H1 (cell line): ENCODE data around the gene MAP3K10.
"Not testable (repeated sequence)": the region's sequence is repeated elsewhere in the genome, so short reads cannot be mapped to it uniquely, and the experiment has no call there.

Experiments
- CHD2 ChIP-seq: IDR thresholded peaks from 2 replicates; pipeline ENCODE4 v1.6.1; 2012; ENCODE audit warnings: low read length, improper control_type of control experiment
- EGR1 ChIP-seq: IDR thresholded peaks from 2 replicates; pipeline ENCODE4 v1.6.1; 2011; ENCODE audit warnings: low read depth, low read length, borderline replicate concordance
- EZH2 ChIP-seq: fragments of 200-600 bp; sonication (generic); IDR thresholded peaks from 2 replicates; pipeline ENCODE4 v1.7.1; 2012; ENCODE audit warnings: low read depth, mild to moderate bottlenecking, moderate library complexity, low read length, inconsistent platforms; ENCODE audit not compliant: severe bottlenecking
- MAX ChIP-seq: IDR thresholded peaks from 2 replicates; pipeline ENCODE4 v1.6.1; 2012; ENCODE audit warnings: inconsistent platforms
- NANOG ChIP-seq: IDR thresholded peaks from 2 replicates; pipeline ENCODE4 v1.6.1; 2011; ENCODE audit warnings: low read length, low read depth, mild to moderate bottlenecking, inconsistent platforms; ENCODE audit not compliant: insufficient read depth, poor library complexity, severe bottlenecking
- PHF8 ChIP-seq: fragments of 200-600 bp; sonication (generic); conservative IDR thresholded peaks from 2 replicates; pipeline ENCODE4 v1.7.1; 2012; ENCODE audit warnings: low read depth, mild to moderate bottlenecking, inconsistent platforms, low read length, moderate library complexity
- POLR2A ChIP-seq, 2 experiments: IDR thresholded peaks; 1 replicate in 1 of 2; 2 replicates in 1 of 2; pipeline ENCODE4 v1.6.1; 2011; ENCODE audit warnings: low read depth in 2 of 2, low read length in 2 of 2, mild to moderate bottlenecking in 2 of 2; ENCODE audit errors: control extremely low read depth in 1 of 2
- SP1 ChIP-seq: IDR thresholded peaks from 2 replicates; pipeline ENCODE4 v1.6.1; 2011; ENCODE audit warnings: low read depth, low read length
- SP2 ChIP-seq: IDR thresholded peaks from 2 replicates; pipeline ENCODE4 v1.6.1; 2012; ENCODE audit warnings: mild to moderate bottlenecking, low read length, inconsistent platforms
- SUZ12 ChIP-seq: fragments of 200-600 bp; sonication (generic); IDR thresholded peaks from 2 replicates; pipeline ENCODE4 v1.6.1; 2012; ENCODE audit warnings: mild to moderate bottlenecking, inconsistent platforms, low read length, moderate library complexity, mixed read lengths
- TCF12 ChIP-seq: IDR thresholded peaks from 2 replicates; pipeline ENCODE4 v1.6.1; 2011; ENCODE audit warnings: low read depth, mild to moderate bottlenecking, low read length
- USF2 ChIP-seq: IDR thresholded peaks from 2 replicates; pipeline ENCODE4 v1.6.1; 2011; ENCODE audit warnings: low read length, improper control_type of control experiment
- YY1 ChIP-seq: IDR thresholded peaks from 2 replicates; pipeline ENCODE4 v1.6.1; 2011; ENCODE audit warnings: low read depth, mild to moderate bottlenecking, low read length
- TF ChIP-seq, protein P1 (sequence below), 3 experiments: IDR thresholded peaks; 1 replicate in 2 of 3; 2 replicates in 1 of 3; pipeline versions ENCODE4 v1.5.1 to v1.6.1; 2011; ENCODE audit warnings: low read length in 3 of 3, mild to moderate bottlenecking in 3 of 3, inconsistent platforms in 2 of 3, low read depth in 1 of 3, moderate library complexity in 1 of 3; ENCODE audit not compliant: insufficient read depth in 1 of 3; ENCODE audit errors: control extremely low read depth in 1 of 3

GRCh38 chr19:40169482-40170302 is 21.5 kb upstream of the MAP3K10 start:
- TF ChIP-seq, protein P1, sequence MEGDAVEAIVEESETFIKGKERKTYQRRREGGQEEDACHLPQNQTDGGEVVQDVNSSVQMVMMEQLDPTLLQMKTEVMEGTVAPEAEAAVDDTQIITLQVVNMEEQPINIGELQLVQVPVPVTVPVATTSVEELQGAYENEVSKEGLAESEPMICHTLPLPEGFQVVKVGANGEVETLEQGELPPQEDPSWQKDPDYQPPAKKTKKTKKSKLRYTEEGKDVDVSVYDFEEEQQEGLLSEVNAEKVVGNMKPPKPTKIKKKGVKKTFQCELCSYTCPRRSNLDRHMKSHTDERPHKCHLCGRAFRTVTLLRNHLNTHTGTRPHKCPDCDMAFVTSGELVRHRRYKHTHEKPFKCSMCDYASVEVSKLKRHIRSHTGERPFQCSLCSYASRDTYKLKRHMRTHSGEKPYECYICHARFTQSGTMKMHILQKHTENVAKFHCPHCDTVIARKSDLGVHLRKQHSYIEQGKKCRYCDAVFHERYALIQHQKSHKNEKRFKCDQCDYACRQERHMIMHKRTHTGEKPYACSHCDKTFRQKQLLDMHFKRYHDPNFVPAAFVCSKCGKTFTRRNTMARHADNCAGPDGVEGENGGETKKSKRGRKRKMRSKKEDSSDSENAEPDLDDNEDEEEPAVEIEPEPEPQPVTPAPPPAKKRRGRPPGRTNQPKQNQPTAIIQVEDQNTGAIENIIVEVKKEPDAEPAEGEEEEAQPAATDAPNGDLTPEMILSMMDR (IDR thresholded peaks at IDR 0.05; ENCODE audit: control extremely low read depth in 1 of 3, insufficient read depth in 1 of 3, low read depth in 1 of 3, low read length in 3 of 3) = not testable (repeated sequence)
- not testable (repeated sequence) for TF ChIP-seq NANOG; EZH2; POLR2A (IDR thresholded peaks at IDR 0.05; ENCODE audit: control extremely low read depth in 1 of 2, low read depth in 2 of 2, low read length in 2 of 2); TCF12; YY1; SP1; SP2; MAX; SUZ12; PHF8; USF2; EGR1; CHD2
